Measurements from ENCODE around the gene CACNB2. TPM values are rescaled to one million over a fixed set of nuclear protein-coding genes. Genes with fewer than 3 reads are reported as not detected.

The CACNB2 gene
- total and polyA plus RNA-seq, 4 donors: 0.38 to 3.1 (median 0.83) TPM

- no peak overlapping the region for H3K9ac ChIP-seq (ENCODE audit: low read depth in 1 of 2, low read length in 2 of 2)
- no peak overlapping the region for H3K27ac ChIP-seq (ENCODE audit: low read depth in 1 of 2, low read length in 2 of 2)
- H3K36me3 ChIP-seq (ENCODE audit: control insufficient read depth in 4 of 4, insufficient read depth in 3 of 4, low read depth in 1 of 4, low read length in 3 of 4): no peaks in the 10 kb centered on the region
Measured at GRCh38 chr10:18197706-18198105, 57.5 kb downstream of the CACNB2 start.

DNA sequence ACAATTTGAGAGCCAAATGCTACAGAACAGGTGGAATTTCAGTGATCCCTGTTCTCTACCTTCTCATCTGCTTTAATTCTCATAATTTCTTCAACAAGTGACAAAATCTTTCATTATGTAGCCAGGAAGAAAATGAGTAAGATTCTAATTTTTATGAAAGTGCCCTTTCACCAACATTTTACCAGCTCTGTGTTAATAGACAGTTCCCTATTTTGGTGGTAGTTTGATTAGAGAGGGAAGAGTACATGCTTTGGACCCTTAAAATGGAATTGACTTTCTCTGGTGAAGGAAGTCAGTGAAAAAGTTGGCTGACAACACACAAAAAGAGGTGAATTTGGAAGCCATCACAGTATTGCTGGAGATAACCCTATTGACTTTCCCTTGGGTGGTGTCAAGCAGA, 61.7 kb downstream of the CACNB2 start:
- no peak for DNase-seq (ENCODE audit: low spot score)
- H3K9me3 ChIP-seq (ENCODE audit: control insufficient read depth in 4 of 4, low read length in 3 of 4): no peaks in the 10 kb centered on the region
- H3K4me3 ChIP-seq (ENCODE audit: low read depth in 1 of 3, low read length in 3 of 3): no peak overlapping the region
- TF ChIP-seq SP1 (IDR thresholded peaks at IDR 0.05) (no peak), RAD21 (IDR thresholded peaks at IDR 0.05) (no peak), FOXA1 (IDR thresholded peaks at IDR 0.05) (no peak), RXRA (IDR thresholded peaks at IDR 0.05) (no peak), ZBTB33 (IDR thresholded peaks at IDR 0.05) (no peak), FOXA2 (IDR thresholded peaks at IDR 0.05) (no peak), MAX (IDR thresholded peaks at IDR 0.05) (no peak), TAF1 (conservative IDR thresholded peaks at IDR 0.05) (no peak), REST (IDR thresholded peaks at IDR 0.05) (no peak), GABPA (IDR thresholded peaks at IDR 0.05 in 1 of 2, conservative IDR thresholded peaks at IDR 0.05 in 1 of 2) (no peak), YY1 (IDR thresholded peaks at IDR 0.05) (no peak), NR2F2 (IDR thresholded peaks at IDR 0.05) (no peak), JUND (IDR thresholded peaks at IDR 0.05) (no peak), EGR1 (IDR thresholded peaks at IDR 0.05; ENCODE audit: low read depth in 2 of 2) (no peak), CTCF (IDR thresholded peaks at IDR 0.05; ENCODE audit: low read depth, low read length, missing input control) (no peak), HNF4A (conservative IDR thresholded peaks at IDR 0.05) (no peak)
- TF ChIP-seq, protein P1, sequence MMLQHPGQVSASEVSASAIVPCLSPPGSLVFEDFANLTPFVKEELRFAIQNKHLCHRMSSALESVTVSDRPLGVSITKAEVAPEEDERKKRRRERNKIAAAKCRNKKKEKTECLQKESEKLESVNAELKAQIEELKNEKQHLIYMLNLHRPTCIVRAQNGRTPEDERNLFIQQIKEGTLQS (IDR thresholded peaks at IDR 0.05): no peak
- H3K9ac ChIP-seq (ENCODE audit: low read depth in 1 of 2, low read length in 2 of 2): no peak overlapping the region
- H3K4me1 ChIP-seq (ENCODE audit: control insufficient read depth in 4 of 4, insufficient read depth in 4 of 4, low read length in 3 of 4): no peaks in the 10 kb centered on the region
- no peak overlapping the region for H3K27ac ChIP-seq (ENCODE audit: low read depth in 1 of 2, low read length in 2 of 2)
- peaks cover 0 to 11% (median 3%) of the 10 kb centered on the region in 4 donors for H3K27me3 ChIP-seq (ENCODE audit: control insufficient read depth in 4 of 4, insufficient read depth in 4 of 4, low read length in 3 of 4)
- no peaks in the 10 kb centered on the region for H3K36me3 ChIP-seq (ENCODE audit: control insufficient read depth in 4 of 4, insufficient read depth in 3 of 4, low read depth in 1 of 4, low read length in 3 of 4)

More at GRCh38 chr10:18197706-18198105, 57.5 kb downstream of the CACNB2 start:
- H3K4me3 ChIP-seq (ENCODE audit: low read depth in 1 of 3, low read length in 3 of 3): no peak overlapping the region
- no peaks in the 10 kb centered on the region for H3K4me1 ChIP-seq (ENCODE audit: control insufficient read depth in 4 of 4, insufficient read depth in 4 of 4, low read length in 3 of 4)
- no peak for DNase-seq (ENCODE audit: low spot score)
- whole genome bisulfite sequencing: 94% methylated on average over 2 of the region's 2 CpGs
- H3K9me3 ChIP-seq (ENCODE audit: control insufficient read depth in 4 of 4, low read length in 3 of 4): peaks cover 0 to 2% (median 0%) of the 10 kb centered on the region in 4 donors
- TF ChIP-seq HNF4A (conservative IDR thresholded peaks at IDR 0.05) (no peak), NR2F2 (IDR thresholded peaks at IDR 0.05) (no peak), ZBTB33 (IDR thresholded peaks at IDR 0.05) (no peak)
- TF ChIP-seq, protein P1 (IDR thresholded peaks at IDR 0.05): no peak
- no peaks in the 10 kb centered on the region for H3K27me3 ChIP-seq (ENCODE audit: control insufficient read depth in 4 of 4, insufficient read depth in 4 of 4, low read length in 3 of 4)

Measured in liver (tissue), 9 donors.